ENCODE results near the gene MS4A4E.
"Not testable (repeated sequence)": the region's sequence is repeated elsewhere in the genome, so short reads cannot be mapped to it uniquely, and the experiment has no call there.

The MS4A4E gene

DNA sequence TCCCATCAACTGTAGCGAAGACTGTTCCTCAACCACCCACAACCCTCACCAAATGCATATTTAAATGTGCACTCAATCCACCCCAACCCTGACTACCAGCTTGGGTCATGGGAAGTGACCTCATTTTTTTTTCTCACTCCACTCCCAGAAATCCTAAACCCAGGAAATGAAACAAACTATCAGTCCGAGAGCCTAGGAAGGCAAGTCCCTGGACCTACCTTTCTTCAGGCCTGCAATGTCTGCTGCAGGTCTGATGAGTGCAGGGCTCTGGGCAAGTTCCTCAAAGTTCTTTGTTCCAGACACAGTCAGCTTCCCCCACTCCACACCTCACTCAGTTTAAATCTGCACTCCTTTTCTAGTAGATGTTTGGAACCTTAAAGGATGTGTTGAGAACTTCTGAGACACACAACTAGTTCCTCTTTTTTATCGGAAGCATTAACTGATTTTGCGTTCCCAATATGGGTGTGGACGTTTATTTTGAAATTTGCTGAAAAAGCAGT is at the start of gene MS4A4E:
Gene MS4A4E, minus strand, starts transcription at position 398 of the 500 bp plus-strand sequence. CDS start 13,082 bp downstream, outside the sequence.
- DNase-seq (ENCODE audit: low spot score): no peak

DNA sequence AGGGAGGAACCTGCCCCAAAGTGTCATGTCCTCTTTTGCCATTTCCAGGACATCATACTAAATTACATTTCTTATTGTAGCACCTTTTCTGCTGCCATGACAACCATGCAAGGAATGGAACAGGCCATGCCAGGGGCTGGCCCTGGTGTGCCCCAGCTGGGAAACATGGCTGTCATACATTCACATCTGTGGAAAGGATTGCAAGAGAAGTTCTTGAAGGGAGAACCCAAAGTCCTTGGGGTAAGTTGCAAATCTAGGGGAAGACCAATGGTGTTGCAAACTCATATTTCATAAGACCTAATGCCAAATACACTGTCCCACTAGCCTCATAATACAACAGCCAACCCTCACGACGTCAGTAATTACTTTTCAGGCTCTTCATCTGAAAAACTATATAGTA is 49.2 kb upstream of the MS4A4E start:
- no peak for DNase-seq (ENCODE audit: low spot score)

DNA sequence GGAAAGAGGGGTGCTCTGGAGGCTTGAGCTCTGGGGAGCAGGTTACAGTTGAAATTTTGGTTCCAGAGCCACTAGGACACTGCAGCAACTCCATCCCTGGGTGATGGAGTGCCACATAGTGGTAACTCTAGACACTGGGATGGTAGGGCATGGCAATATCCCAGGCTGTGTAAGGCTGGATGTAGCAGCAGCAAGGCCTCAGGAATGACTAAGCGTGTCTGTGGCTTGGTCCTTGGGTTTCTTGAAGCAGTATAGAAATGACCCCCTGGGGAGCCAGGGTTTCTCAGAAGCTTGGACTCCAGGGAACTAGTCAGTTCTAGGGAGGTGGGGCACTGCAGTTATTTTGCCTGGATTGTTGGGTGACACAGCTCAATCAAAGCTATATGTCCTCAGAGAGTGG is 45.6 kb upstream of the MS4A4E start:
- no peak for DNase-seq (ENCODE audit: low spot score)

DNA sequence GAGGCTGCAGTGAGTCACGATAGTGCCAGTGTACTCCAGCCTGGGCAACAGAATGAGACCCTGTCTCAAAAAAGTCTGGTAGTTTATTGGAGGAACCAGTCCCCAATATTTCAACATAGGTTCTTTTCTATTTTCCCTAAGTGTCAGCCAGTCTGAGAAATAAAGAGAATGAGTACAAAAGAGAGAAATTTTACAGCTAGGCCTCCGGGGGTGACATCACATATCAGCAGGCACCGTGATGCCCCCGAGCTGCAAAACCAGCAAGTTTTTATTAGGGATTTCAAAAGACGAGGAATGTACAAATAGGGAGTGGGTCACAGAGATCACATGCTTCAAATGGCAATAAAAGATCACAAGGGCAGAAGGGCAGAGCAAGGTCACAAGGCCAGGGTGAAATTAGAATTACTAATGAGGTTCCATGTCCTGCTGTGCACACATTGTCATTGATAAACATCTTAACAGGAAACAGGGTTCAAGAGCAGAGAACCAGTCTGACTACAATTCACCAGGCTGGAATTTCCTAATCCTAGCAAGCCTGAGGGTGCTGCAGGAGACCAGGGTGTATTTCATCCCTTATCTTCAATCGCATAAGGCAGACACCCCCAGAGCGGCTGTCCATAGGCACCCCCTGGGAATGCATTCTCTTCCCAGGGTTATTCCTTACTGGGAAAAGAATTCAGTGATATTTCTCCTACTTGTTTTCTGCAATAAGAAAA is 42.6 kb upstream of the MS4A4E start:
- not testable (repeated sequence) for DNase-seq (ENCODE audit: low spot score)

DNA sequence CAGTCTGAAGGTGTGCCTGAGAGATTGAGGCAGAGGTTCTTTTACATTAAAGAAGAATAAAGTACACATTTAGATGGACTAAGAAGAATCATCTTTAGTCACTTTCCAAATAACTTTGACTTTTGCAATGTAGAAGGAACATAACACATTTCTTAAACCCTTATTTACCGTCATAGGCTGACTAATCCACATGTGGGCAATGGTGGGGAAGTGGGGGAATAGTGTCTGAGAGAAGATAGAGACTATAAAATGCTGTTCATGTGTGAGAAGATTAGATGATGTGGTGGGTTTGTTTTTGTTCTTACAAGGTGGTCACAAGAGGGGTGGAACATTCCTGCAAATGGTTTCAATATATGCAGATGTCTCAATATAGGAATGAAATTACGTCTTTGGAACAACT is 39.3 kb upstream of the MS4A4E start:
- no peak for DNase-seq (ENCODE audit: low spot score)

DNA sequence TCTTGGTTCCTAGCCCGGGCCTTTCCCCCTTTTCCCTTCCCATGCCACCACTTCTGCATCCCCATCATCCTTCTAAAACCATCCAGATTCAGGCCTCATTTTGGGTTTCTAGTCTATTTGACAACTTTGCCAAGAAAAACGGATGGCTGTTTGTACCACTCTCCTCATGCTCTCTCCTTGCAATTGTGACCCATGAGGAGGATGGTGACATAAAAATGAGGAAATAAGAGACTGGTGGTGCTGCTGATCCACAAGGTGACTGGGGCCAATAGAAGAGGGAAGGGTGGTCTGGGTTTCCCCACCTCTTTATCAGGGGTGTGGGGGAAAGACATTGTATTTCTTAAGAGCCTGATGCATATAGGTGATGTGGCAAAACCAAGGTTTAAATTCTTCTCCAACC is 38.5 kb upstream of the MS4A4E start:
- DNase-seq (ENCODE audit: low spot score): no peak

DNA sequence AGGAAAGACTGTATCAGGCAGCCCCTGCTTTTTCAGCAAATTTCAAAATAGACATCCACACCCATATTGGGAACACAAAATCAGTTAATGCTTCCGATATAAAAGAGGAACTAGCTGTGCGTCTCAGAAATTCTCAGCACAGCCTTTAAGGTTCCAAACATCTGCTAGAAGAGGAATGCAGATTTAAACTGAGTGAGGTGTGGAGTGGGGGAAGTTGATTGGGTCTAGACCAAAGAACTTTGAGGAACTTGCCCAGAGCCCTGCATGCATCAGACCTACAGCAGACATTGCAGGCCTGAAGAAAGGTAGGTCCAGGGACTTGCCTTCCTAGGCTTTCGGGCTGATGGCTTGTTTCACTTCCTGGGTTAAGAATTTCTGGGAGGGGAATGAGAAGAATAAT is 37.5 kb upstream of the MS4A4E start, which contains the start of gene MS4A4A:
Gene MS4A4A, plus strand, starts transcription at position 255 of the 400 bp plus-strand sequence. Its CDS starts 10 bp downstream, at position 265.
- DNase-seq (ENCODE audit: low spot score): no peak

DNA sequence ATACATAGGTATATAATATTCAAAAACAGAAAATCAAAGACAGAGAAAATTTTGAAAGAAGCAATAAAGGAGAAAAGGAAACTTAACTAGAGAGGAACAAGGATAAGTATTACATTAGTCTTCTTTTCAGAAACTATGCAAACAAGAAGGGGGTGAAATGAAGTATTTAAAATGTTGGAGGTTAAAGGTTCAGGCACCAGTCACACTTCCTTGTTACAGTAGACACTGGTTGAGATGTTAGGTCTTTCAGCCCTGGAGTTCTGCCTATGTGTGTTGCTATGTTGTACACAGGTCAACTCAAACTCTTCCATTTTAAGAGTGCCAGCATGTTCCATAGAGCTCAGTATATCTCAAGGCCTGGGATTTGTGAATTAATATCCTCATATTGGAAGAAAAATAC is 31.5 kb upstream of the MS4A4E start:
- DNase-seq (ENCODE audit: low spot score): no peak

DNA sequence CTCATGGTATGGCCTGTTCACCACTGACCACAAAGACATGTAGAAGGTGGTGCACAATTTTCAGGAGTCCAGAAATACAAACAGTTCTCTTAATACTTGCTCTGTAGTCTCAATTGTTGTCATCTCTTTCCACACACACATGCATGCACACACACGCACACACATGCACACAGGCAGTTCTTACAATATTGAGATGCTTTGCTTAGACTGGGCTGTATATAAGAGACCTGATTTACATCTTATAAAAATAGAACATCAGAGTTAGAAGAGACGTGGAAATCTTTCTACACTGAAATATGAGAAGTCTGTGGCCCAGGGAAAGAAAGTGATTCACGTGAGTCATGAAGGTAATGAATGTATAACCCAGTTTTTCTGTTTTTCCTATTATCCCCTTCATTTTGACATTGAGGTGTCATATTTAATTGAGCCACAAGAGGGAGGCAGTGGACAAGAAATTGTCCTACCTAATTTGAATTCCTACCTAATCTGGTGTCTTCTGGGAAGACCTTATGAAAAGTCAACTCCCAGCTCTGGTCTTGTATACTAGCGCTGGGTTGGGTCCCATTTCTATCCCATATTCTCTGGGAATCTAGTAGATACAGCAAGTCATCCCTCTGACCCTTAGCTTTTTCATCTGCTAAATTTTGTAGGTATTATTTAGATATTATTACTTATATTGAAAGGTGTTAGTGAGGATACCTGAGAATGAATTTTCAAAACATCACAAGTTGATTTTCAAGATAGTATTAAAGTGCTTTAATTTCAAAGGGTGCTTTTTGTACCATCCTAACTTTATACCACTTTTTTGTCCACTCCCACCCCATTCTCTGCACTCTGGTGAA is 22.7 kb upstream of the MS4A4E start:
- DNase-seq (ENCODE audit: low spot score): peak; percentile 12

DNA sequence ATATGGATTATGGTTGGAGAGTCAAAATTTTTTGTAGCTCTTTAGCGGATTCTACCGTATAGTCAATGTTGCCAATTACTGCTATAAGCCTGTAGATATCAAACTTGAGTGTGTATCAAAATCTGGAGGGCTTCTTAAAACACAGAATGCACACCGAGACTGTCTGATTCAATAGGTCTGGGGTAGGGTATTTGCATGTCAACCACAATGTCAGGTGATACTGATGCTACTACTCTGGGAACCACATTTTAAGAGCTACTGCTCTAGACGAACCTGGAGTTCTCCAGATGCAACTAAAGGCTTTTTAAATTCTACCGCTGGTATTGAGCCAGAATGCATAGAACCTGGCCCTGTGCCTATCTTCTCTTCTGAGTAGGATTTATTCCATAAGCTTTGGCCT is 21.7 kb upstream of the MS4A4E start:
- DNase-seq (ENCODE audit: low spot score): no peak

DNA sequence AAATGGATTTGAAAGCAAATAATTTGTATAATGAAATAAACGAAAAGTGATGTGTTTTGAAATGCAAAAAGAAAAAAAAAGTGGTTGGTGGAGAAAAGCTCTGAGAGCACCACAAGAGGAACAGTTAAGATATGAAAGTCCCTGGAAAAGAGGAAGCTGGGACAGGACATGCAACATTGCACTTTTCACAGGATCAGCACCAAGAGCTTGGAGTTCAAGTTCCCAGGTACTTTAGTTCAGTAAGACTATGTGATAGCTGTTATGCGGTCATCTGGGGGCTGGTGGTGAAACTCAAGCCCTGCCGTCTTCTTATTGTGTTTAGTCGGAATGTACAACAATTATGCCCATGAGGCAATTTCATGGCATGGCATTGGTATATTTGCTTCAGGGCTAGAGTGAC is 20.5 kb upstream of the MS4A4E start:
- no peak for DNase-seq (ENCODE audit: low spot score)

DNA sequence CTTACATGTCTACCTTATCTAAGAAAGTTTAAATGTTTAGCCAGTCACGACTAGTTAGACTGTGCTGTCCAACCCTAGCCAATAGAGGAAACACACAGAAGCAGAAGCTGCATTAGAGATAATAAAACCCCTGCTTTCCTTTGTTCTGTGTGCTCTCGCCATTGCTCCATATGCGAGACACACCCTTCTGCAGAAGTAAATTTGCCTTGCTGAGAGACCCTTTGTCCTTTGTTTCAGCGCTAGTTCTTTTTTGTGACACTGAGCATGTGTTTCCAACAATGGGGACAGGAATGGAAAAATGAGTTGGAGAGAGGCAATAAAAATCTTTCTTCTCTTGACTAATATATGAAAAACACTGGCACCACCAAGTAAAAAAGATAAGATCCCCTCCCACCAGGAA is 18.1 kb upstream of the MS4A4E start:
- DNase-seq (ENCODE audit: low spot score): no peak

DNA sequence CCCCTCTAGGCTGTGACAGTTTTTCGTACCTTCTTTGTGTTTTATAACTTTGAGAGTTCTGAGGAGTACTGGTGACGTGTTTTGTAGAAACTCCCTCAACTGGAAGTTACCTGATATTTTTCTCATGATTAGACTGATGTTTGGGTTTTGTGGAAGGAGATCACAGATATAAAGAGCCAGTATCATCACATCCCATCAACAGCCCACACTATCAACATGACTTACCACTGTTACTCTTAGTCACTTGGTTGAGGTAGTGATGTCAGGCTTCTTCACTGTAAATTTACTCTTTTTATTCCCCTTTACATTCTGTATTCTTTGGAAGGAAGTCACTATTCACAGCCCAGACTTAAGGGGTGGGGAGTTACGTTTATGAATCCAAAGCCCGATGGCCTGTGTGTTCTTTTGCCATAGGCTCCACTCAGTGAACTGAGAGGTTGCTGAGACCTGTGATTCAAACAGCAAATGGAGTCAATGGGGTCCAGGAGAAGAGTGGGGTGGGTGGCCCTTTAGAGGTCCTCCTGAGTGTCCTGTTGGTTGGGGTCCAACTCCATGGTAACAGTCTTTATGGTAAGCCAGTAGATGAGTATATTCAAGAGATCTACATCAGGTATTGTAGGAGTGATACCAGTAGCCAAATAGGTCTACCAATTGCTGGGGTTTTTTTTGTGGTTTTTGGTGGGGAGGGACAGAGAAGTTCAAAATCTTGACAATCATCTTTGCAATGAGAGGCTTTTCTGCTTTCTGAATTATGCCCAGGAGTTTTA is 15.2 kb upstream of the MS4A4E start:
- DNase-seq (ENCODE audit: low spot score): no peak

DNA sequence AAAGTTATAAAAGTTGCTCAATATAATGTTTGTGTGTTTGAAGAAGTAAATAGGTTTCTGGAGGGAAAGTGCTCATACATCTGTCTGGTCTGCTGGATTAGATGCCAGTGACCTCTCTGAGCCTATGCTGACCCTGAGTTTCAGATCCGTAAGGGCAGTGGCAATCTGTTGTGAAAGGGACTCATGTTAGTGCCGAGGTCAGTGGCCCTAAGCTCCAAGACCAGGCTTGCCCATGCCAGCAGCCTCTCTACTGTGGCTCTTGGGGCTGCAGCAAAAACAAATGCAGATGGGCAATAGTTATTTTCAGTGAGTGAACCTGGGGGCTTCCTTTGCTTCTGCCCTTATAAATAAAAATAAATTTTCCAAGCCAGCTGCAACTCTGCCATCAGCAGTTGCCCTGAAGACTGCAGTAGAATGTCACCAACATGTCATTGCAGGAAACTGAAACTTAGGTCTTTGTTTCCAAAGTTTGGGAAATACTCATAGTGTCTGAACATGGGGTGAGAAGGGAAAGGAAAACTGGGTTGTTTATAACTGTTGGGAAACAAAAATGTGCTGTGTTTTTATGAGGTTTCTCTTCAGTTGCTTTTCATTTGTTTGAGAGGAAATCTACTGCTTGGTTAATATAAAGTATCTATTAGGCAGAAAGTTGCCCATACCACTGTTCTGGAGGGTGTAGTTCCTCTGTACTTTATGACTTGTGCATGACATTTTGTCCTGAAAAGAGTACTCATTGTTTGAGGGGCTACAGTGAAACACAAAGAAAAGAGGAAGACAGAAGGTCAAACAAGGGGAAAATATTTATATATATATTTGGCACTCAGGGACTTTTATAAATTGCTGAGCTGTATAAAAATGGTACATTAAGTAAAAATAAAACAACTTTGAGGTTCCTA is 9.5 kb upstream of the MS4A4E start:
- DNase-seq (ENCODE audit: low spot score): no peak

DNA sequence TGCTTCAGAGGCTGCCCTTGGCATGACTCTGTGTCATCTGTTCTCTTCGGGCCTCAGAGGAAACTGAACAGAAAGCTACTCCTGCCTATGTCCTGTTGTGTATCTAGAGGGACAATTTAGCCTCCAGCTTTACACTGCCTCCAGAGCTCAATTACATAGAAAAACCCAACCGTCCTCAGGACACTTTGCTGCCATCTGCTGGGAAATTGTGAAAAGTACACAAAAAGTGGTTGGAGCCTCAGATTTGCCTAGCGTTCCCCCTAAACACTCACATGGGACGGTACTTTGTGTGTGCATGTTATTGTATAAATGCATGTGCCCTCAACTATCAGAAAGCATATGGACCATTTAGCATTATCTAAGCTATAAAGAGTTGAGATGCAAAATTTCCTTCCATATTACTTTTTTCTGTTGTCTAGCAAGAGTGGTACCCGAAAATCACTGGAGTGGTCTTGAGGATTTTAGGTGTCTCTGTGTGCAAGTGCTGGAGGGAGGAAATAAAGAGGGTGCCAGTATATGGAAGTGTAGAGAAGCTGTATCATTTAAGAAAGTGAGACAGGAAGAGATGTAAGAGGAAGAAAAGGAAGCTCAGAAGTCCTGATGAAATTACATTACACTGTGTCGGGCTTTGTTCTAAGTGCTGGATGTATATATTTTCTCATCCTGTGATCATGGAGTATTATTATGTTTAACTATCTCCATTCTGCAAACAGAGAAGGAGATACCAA is 8.7 kb upstream of the MS4A4E start:
- no peak for DNase-seq (ENCODE audit: low spot score)

DNA sequence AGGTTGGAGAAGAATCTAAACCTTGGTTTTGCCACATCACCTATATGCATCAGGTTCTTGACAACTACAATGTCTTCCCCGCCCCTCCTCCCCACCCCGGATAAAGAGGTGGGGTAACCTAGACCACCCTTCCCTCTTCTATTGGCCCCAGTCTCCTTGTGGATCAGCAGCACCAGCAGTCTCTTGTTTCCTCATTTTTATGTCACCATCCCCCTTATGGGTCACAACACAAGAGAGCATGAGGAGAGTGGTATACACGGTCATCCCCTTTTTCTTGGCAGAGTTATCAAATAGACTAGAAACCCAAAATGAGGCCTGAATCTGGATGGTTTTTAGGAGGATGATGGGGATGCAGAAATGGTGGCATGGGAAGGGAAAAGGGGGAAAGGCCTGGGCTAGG is 1.2 kb downstream of the MS4A4E start:
- no peak for DNase-seq (ENCODE audit: low spot score)

DNA sequence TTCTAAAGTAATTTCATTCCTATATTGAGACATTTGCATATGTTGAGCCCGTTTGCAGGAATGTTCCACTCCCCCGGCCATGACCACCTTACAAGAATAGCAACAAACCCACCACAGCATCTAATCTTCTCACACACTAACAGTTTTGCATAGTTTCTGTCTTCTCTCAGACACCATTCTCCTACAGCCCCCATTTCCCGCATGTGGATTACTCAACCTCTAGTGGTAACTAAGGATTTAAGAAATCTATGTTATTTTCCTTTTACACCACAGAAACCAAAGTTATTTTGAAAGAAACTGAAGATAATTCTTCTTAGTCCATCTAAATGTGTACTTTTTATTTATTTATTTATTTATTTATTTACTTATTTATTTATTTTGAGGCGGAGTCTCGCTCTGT is 2.3 kb downstream of the MS4A4E start:
- no peak for DNase-seq (ENCODE audit: low spot score)

DNA sequence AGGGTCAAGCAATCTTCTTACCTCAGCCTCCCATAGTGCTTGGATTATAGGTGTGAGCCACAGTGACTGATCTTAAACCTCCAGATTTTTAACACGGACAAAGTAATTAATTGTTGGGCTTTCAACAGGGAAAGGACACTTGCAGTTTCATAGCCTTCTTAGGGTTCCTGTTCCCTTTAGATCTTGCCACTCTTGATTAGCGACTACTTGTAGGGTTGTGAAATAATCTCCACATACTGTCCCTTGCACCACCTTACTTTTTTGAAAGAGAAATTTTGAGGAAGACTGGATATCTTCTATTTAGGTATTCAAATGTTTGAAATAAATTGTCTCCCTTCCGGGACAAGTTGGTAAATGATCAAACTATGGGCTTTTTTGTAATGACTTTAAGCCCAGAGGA is 7.6 kb downstream of the MS4A4E start:
- DNase-seq (ENCODE audit: low spot score): no peak

DNA sequence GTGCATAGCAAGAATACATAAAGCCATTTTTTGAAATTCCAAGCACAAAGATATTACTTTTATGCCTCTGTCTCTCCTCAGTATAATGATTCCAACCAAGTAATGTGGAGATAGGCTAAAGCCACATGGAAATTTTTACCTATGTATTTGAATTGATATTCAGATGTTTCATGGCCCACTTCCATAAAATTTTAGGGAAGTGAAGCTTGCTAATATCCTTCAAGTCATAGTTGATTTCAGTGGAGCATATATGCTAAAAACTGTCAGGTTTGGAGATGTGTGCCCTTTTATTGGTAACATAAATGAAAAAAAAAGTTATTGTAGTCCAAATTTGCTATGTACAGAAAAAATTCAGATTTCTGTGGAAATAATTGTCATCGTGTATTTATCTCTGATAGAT is 12.3 kb downstream of the MS4A4E start:
- no peak for DNase-seq (ENCODE audit: low spot score)

DNA sequence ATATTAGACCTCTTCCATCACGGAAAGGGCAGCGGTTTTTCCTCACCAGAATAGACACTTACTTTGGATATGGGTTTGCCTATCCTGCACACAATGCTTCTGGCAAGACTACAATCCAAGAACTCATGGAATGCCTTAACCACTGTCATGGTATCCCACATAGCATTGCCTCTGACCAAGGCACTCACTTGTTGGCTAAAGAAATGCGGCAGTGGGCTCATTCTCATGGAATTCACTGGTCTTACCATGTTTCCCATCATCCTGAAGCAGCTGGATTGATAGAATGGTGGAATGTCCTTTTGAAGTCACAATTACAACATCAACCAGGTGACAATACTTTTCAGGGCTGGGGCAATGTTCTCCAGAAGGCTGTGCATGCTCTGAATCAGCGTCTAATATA is 20.8 kb downstream of the MS4A4E start:
- no peak for DNase-seq (ENCODE audit: low spot score)

DNA sequence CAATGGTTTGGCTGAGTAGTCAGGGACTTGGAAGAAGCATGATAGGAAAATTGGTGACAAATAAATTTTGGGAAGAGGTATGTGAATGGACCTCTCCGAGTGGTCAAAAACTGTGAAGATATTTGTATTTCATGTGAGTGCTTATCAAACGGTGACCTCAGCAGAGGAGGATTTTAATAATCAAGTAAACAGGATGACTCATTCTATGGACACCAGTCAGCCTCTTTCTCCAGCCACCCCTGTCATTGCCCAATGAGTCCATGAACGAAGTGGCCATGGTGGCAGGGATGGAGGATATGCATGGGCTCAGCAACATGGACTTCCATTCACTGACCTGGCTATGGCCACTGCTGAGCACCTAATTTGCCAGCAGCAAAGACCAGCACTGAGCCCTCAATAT is 21.2 kb downstream of the MS4A4E start:
- no peak for DNase-seq (ENCODE audit: low spot score)

All from hematopoietic multipotent progenitor cell treated with erythropoietin and hydrocortisone succinate and interleukin-3 and kit ligand, for 17 days (in vitro differentiated cells).